Forelimb muscle (tissue), 1 donor: Measurements from ENCODE around the gene KLHL17. TPM values are rescaled to one million over a fixed set of nuclear protein-coding genes. Genes with fewer than 3 reads are reported as not detected.

ENCODE experiments used
- DNase-seq: peaks from one replicate; pipeline ENCODE4 v3.0.0-alpha.2; 2013; ENCODE audit warnings: low read depth
- polyA plus RNA-seq: library from polyadenylated mRNA; unstranded; fragments of 120-200 nt; gene quantifications from one replicate; pipeline ENCODE4 v1.2.1, GENCODE V29; 2013; ENCODE audit not compliant: insufficient read length

KLHL17 gene
- polyA plus RNA-seq: 6.3 TPM

DNA sequence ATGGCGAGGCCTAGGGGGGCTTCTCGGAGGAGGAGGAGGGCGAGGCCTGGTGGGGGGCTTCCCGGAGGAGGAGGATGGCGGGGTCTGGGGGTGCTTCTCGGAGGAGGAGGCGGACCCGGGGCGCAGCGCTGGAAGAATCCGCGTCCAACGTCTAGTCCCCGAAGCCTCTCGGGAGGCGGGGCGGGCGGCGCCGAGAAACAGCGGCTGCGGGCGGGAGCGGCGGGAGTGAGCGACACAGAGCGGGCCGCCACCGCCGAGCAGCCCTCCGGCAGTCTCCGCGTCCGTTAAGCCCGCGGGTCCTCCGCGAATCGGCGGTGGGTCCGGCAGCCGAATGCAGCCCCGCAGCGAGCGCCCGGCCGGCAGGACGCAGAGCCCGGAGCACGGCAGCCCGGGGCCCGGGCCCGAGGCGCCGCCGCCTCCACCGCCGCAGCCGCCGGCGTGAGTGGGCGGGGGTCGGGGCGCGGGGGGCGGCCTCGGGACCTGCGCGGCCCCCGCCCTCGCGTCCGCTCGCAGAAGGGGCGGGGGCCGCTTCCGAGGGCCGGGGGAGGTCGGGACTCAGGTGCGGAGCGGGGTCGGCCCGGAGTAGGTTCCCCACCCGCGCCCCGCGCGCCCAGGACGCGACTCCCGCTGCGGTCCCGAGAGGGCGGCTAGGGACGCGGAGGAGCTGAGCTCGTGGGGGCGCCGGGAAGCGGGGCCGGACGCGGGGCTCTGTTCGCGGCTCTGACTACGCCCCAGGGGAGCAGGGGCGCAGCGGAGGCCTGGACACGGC lies at the start of gene KLHL17:
TSS of gene KLHL17 (plus strand) at position 222 of the 769 bp plus-strand sequence. CDS start at position 332, 110 bp downstream.
- no peak for DNase-seq

DNA sequence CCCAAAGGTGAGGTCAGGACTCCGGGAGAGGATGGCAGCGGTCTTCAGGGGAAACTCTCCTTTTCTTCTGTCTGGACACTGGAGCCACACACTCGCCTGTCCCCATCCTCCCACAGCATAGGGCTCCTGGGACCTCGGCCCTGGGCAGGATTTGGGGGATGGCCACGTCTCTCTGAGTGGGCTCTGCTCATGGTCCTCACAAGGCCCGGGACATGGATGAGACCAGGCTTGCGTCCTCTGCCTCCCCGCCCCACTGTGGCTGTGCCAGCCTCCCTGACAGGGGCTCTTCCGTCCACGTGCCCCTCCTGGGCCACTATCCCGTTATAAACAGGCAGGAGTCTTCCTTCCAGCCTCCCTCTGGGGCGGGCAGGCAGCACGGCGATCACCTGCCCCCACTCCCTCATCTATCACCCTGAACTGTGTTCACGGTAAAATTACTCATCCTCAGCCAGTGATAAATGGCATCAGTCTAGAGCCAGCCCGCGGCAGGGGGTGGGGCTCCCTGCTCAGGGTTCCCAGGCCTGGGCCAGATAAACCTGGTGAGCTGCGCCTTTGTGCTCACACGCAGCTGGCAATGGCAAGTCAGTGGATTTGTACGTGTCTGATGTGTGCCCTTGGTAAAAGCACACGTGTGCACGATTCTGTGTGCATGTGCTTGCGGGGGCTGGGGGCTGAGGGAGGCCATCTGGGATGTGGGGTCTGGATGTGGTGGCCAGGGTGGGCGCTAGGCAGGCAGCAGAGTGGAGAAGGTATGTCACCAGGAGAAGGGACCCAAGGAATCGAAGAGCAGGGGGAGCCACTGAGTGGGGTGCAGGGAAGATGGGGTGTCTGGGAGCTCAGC lies 49.3 kb upstream of the KLHL17 start:
- DNase-seq: no peak

DNA sequence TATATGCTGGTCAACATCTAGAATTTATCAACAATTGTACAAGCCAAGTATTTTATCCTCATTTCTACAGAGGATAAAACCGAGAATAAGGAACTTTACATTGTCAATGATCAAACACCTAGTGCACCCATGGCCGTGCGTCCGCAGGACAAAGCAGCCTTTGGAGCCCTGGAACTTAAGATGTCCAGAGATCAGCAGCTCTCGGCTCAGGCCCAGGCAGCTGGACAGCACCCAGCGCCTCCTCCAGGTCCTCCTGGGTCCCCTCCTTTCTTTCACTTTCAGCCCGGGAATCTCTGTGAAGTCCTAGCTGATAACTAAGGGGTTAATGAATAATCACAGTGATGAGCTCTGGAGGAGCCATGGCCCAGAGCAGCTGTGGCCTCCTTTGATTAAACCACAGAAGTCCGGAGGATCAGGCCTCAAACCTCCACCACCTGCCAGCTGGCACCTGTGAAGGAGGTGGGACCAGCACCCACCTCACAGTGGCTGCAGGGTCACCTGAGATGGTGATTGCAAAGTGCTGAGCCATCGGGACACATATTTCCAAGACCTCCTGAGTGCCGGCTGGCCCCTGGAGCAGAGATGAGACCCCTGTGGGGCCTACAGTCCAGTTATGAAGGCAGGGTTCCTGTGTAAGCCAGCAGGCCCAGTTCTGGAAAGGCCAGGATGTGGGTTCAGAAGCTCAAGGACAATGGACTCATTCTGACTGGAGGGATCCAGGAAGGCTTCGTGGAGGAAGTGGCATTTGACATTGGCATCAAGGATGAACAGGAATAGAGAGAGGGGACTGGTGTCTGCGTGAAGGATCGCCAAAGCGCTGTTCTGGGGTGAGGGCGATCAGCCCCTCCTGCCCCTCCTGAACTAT lies 48.3 kb upstream of the KLHL17 start:
- DNase-seq: no peak

DNA sequence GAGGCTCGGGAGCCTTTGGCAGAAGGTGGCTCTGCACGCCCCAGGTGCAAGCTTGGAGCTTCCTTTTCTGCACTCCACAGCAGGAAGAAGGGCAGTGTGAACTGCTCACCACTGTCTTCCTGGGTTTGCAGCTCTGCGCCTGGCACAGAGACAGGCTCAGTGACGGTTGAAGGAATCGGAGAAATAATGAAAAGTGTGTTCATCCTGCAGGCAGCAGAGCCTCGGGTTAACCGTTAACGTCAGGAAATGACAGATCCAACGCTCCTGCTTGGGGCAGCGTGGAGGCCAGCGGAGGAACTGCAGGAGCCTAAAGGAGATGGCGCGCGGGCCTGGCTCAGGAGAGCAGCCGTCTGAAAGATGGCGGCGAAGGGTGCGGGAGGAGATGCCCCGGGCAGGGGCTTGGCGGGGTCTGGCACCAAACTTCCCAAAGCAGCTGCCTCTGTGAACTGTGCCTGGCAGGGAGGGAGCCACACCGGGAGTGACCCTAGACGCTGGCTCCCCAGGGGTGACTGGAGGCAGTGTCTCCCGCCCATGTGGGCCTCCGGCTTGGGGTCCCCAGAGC lies 47.6 kb upstream of the KLHL17 start:
- DNase-seq: no peak

DNA sequence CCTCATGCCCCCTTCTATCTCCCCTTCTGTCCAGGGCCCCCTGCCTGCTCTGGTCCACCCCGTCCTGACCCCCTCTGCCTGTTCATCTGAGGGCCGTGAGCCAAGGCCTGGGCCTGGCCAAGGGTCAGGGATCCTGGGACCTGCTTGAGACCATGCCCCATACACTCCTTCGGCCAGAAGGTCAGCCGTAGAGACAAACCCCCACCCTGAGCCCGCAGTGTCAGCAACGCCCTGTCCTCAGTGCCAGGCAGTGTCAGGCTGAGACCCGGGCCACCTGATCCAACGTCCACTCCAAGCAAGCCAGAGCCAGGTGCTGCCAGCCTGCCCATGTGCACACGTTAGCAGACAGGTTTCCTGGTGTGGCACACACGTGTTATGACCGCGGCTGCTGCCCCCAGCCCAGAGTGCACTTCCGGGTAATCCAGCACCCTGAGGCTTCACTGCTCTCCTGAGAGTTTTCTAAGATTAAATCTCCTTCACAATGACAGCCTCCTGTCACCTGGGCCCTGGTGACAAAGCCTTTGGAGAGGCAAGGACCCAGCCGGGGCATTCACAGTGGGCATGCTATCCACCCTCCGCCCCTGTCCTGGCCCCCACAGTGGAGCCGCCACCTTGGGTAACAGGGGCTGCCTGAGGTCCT lies 46.8 kb upstream of the KLHL17 start:
- no peak for DNase-seq

DNA sequence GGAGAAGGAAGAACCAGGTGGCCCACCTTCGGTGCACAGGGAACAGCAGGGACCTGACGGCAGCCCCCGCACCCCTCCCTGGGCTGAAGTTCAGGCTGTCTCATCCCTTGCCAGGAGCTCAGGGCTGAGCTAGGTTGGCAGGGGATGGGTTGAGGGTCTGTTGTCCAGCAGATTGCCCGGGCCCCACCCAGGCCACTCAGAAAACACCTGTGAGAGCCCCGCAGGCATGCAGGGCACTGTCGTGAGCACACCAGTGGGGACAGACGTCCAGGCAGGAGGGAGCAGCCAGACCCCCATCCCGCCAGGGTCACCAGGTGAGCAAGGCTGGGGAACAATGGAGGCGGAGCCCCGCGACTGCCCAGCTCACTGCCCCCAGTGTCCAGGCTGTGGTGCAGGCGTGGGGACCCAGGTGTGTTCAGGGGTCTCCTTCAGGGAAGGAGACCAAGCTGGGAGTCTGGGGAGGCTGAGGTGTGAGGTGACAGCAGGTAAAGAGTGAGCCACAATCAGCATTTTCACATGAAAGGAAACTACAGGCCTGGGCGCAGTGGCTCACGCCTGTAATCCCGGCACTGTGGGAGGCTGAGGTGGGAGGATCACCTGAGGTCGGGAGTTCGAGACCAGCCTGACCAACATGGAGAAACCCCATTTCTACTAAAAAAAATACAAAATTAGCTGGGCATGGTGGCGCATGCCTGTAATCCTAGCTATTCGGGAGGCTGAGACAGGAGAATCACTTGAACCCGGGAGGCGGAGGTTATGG lies 46.1 kb upstream of the KLHL17 start:
- no peak for DNase-seq

DNA sequence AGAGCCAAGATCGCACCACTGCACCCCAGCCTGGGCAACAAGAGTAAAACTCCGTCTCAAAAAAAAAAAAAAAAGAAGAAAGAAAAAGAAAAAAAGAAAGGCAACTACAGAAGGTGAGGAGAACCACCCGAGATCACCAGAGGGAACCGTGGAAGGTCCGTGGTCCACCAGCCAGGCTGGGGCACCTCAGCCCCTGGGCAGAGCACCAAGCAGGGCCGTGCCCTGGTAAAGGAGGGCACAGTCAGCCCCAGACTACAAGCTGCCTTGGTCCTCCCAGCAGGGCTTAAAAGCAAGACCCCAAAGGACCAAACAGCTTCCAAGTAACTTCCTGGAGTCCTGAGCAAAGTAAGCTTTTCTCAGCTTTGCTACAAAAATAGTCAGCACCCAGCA lies 45.5 kb upstream of the KLHL17 start:
- no peak for DNase-seq

DNA sequence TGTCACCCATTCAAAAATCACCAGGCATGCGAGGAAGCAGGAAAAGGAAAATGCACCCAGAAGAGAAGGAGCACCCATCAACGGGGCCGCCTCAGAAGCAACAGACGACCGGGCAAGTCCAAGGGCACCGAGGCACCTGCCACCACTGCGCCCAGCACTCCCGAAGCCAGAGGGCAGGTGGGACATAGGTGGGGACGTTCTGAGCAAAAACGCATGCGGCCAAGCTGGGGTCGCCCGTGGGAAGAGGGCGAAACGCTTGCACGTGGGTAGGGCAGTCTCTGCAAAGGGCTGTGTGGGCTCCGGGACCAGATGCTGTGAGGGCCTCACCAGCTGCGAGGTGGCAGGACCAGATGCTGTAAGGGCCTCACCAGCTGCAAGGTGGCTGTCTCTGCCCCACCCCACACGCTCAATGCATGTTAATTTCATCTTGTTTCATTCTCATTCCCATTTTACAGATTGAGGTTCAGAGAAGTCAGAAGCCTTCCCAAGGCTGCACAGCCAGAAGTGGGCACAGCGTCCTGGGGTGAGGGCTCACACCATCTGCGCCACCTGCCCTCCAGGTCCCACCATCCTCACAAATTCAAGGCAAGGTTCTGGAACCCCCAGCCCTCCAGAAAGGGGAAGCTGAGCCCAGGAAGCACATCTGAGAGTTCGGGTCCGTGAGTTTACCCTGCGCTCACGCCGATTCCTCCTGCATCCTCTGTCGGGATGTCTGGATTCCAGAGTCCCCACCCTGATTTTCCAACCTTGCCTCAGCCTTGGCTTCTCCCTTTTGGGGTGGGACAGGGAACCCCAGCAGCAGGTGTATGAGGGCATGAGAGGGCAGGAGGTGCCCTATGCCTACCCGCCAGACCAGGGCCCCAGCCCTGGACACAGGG lies 44.9 kb upstream of the KLHL17 start:
- no peak for DNase-seq

DNA sequence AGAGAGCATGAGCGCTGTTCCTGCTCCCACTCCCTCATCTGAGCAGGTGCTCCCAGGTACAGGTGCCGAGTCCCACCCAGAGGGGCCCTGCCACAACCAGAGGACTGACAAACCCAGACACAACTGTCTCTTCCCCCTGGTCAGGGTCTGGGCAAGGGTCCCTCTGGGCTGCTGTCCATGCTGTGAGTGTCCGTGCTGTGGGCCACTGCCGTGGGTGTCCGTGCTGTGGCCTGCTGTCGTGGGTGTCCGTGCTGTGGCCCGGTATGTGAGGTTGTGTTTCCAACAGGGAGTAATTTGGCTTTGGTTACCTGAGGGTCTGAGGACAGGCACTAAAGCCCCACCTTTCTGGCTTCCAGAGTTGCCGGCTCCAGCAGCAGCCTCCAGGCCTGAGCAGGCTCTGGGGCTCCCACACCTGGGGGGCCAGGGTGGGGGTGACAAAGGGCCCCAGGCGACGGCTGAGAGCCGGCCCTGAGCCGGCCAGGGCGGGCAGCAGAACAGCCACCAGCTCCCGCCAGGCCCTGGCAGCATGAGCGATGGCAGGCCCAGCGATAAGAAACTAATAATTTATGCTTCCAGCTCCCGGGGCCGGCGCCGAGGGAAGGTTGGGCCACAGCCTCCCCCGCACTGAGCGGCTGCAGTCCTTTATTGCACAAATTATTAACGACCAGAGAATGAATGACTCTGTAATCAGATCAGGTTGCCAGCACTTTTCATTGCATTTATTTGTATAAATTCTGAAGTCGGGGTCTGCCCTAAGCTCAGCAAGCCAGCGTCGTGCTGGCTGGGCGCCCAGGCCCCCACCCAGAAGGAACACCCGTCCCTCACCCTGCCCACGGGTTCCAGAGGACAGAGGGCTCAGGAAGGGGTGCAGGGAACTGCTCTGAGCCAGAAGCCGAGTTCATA lies 44.0 kb upstream of the KLHL17 start:
- no peak for DNase-seq

DNA sequence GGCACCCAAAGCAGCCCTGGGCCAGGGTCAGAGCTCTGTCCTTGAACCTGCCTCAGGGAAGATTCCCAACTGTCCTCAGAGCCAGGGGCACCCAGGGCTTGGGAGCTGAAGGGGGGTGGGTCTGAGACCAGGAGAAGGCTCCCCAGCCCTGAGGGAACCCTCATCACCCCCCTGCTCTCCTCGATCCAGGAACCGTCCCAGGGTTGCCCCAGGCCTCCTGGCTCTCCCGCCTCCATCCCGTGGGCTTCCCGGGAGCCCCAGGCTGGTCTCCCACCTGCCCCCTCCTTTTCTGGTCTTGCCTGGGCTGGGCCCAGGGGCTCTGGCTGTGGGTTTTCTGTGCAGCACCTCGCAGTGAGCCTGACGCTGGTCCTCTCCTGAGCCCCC lies 43.3 kb upstream of the KLHL17 start:
- no peak for DNase-seq

DNA sequence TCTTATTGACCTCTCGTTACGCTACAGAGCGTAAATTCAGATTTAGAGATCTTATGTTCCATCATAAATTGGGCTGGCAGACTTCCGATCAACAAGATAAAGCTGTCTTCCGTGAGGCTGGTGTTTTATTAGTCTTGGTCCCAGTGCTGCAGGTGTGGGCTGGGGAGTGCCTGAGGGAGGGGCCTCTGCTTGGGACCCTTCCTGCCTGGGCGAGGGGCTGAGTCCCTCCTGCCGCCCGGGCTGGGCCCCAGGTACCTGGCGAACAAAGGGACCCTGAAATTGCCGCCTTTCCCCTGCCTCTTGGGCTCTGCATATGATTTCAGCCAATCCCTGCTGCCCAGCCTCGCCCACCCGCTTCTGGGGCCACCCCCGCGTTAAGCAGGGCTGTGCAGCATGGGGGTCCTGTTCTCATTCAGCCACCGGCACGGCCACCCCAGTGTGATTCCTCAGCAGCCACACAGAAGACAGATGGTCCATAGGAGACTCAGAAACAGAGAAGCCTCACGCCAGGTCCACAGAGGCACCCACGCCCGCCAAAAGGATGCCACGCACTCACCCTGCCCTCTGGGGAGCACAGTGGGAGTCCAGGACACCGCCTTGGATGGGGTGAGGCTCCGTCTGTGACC lies 42.8 kb upstream of the KLHL17 start:
- no peak for DNase-seq

DNA sequence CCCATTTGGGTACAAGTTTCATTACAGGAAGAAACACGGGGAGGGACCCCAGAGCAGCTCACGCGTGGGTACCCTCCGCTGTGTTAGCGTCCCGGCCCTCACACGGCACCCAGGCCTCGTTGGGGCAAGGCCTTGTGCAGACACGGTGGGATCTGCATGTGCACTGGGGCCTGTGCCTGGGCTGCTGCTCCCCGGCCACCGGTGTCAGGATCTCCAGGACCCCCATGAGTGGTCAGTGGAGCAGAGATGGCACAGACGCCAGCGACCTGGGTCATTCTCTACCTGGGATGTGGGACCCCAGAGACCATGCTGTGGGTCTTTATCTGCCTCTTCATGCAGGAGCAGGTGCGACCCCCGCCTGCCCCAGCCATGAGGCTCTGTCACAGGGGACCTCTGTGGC lies 42.0 kb upstream of the KLHL17 start:
- no peak for DNase-seq

DNA sequence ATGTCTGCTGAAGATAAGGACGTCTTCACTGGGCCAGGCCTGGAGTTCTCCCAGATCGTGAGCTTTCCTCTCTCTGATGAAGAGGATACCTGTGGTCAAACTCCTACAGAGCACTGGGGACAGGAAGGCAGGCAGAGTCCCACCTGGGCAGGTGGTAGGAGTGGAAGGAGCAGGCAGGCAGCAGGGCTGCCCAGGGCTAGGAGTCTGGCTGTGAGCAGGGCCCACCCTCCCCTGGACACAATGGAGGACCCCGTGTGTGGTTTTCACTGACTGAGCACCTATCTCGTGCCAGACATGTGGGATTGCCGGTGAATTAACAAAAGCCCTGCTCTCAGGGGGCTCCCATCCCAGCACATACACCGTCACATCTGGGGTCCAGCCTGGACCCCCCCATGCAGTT lies 41.5 kb upstream of the KLHL17 start:
- DNase-seq: no peak

DNA sequence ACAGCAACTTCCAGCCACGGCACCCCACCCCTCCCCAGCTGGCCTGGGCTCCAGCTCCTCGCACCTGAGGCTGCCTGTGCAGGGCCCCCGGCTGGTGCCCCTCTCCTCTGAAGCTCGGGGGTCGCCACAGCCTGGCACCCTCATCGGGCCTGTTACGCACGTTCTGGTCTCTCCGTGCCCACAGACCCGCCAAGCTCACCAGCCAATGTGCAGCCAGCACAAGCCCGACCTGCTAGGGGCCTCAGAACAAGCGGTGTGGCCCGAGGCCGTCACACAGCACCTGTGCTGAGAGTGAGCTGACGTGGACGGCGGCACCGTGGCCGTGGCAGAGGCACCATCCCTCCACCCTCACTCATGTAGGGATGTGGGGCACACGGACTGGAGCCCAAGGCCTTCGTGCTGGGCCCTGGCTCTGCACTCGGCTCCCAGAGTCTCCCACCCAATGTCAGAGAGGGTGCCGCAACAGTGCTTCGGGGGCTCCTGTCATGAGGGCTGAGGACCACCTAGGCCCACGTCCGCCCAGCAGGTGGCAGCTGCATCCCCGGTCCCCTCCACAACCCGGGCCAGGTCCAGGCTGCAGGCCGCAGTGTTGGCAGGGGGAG lies 41.0 kb upstream of the KLHL17 start:
- DNase-seq: no peak

DNA sequence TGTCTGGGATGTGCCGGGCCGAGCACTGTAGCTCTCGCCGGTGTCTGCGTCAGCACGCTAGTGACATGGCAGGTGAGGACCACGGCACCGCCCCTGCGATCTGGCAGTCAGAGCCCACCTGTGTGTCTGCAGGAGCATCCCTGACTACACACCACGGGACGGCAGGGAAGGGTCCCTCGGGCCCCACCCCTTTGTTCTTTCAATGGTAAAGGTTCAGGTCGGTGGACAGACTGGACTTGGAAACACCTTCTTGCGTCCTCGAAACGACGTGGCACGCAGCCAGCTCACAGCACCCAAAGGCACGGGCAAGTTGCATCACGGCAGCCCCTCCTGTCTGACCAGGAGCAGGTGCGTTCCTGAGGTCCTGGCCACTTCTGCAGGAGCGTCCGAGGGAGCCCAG lies 40.4 kb upstream of the KLHL17 start:
- DNase-seq: no peak

DNA sequence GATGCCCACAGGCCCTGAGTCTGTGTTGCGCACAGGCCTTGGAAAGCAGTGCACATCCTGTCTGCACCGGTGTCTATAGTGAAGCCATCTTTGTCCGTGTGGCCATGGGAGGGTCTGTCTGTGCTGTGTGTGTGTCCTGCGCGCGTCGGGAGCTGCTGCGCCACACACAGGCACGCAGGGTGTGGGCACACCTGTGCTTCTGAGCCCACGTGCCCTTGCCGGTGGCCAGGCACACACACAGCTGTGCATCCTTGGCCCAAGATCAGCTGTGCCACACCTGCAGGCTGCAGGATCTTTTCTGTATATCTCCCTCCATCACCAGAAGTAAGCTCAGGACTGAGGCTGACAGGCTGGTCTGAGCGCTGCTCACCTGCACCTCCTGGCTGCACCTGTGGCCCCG lies 39.9 kb upstream of the KLHL17 start:
- DNase-seq: no peak

DNA sequence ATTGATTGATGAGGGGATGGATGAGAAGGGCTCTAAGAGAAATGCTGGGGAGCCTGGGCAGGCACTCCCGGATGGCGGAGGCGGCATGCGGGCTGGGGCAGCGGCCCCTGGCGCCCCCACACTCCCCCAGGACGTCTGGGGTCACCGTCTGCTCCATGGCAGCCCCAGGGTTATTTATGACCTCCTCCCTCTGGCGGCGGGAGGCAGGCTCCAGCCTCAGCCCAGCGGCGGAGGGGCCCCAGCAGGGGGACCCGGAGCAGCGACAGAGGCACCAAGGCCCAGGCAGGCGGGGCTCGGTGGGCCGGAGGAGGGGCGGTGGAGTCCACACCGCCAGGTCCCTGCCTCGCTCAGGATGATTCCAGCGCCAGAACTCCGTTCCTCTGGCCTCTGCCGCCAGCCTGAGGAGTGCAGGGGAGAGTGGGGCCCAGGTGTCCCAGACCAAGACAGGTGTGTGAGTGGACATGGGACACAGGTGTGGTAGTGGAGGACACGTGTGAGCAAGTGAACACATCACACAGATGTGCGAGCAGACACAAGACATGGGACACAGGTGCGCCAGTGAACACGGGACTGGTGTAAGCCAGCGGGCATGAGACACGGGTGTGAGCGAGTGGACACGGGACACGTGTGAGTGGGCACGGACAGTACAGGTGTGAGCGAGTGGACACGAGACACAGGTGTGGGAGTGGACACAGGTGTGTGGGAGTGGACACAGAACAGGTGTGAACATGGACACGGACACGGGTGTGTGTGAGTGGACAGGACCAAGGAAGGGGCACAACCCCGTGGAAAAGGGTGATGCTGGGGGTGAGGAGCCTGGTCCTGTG lies 39.2 kb upstream of the KLHL17 start:
- peak; percentile 57 for DNase-seq
